ENCODE measurements around the gene CTNS. TPM values are rescaled to one million over a fixed set of nuclear protein-coding genes. Genes with fewer than 3 reads are reported as not detected.

CTNS gene
- total RNA-seq, 1 donor from 2014 or later: 17.2 TPM

DNA sequence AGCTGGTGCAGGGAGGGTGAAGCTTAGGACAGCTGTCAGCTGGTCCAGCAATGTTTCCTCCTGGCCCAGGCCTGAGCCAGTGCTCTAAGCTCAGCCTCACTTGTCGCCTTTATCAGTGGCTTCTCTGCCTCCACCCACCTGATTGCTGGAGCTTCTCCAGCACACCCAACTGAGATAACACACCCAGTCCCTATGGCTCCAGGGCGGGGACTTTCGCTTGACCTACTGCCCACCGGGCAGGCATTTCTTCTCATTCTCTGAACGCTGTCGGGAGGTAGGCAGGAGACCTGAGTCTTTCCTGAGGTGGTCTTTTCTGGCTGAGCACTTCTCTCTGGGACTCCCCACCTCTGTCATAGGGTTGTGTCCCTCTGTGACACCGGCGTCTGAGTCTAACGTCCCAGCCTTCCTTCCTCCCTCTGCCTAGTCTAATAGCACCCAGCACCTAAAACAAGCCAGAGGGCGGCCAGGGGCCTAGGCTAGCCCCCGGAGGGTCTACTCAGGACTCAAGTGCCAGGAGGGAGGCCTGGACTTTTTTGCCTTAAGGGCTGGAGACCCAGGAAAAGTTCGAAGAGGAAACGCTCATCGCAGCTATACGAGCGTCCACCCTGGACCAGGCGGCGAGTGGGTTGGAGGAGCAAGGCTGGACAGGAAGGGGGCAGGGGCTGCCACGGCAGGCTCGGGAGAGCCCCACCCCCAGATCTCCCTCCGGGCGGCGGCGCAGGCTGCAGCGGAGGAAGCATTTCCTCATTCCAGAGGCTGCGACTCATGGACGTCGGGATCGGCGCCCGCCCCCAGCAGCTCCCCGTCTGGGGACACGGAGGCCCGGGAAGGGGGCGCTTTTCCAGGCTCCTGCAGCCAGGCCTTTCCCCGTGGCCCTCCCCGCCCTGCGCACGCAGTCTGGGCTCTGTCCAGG is 31.1 kb downstream of the CTNS start:
- Mint-ChIP-seq H3K27me3 (ENCODE audit: unreplicated experiment) (peaks cover 23% of the 10 kb centered on the region), H3K36me3 (ENCODE audit: unreplicated experiment) (no peaks in the 10 kb centered on the region), H3K4me3 (ENCODE audit: unreplicated experiment) (peak overlapping the region; percentile 89), H3K27ac (ENCODE audit: unreplicated experiment) (peak overlapping the region; percentile 93), H3K9me3 (ENCODE audit: unreplicated experiment) (peaks cover 28% of the 10 kb centered on the region), H3K4me1 (ENCODE audit: low read depth, unreplicated experiment) (peaks cover 29% of the 10 kb centered on the region)
- no peak for TF ChIP-seq CTCF (IDR thresholded peaks at IDR 0.05; ENCODE audit: partially characterized antibody, unreplicated experiment)
- DNase-seq: peak; percentile 79

DNA sequence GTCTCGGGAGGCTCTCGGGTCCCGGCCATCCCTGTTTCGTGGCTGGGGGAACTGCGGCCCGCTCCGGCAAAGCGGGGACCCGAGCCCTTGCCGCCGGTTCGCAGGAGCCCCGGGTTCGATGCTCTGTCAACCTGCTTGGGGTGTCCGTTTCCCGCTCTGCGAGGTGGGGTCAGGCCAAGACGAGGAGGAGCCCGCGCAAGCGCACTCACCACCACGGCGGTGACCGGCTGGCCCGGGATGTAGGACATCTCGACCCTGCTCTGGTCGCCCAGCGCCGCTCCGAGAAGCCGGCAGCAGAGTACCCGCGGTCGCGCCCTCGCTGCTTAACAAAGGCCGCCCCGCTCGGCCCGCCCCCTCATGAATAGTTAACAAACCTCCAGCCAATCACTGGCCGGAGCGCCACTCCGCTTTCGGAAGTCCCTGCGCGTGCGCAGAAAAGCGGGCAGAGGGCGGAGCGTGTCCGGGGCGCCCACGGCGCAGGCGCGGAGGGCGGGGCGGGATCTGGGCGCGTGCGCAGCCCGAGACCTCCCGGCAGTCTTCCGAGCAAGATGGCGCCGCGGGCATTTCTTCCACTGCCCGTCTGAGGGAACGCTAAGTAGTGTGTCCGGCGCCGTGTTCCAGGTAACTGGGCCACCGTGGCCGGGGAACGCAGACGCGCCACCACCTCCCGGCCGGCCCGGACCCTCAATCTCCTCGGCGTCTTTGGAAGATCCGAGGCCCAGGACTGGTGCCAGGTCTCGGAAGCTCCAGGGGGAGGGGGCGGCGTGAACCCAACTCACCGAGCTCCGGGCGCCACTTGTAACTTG is 31.9 kb downstream of the CTNS start, which contains the start of the genes EMC6 and TAX1BP3:
EMC6 (plus strand) TSS at position 534 of the 806 bp plus-strand sequence. CDS start 335 bp downstream, outside the sequence.
TAX1BP3 (minus strand) TSS at position 300 of the 806 bp plus-strand sequence; CDS start at position 248, 52 bp downstream.
- peaks cover 23% of the 10 kb centered on the region for H3K9me3 Mint-ChIP-seq (ENCODE audit: unreplicated experiment)
- peak; percentile 99 for DNase-seq
- H3K27ac Mint-ChIP-seq (ENCODE audit: unreplicated experiment): peak within 1 kb of the TSS; percentile 93
- H3K4me3 Mint-ChIP-seq (ENCODE audit: unreplicated experiment): peak within 1 kb of the TSS; percentile 96
- TF ChIP-seq CTCF (IDR thresholded peaks at IDR 0.05; ENCODE audit: partially characterized antibody, unreplicated experiment): no peak
- peaks cover 18% of the 10 kb centered on the region for H3K27me3 Mint-ChIP-seq (ENCODE audit: unreplicated experiment)
- no peaks in the 10 kb centered on the region for H3K36me3 Mint-ChIP-seq (ENCODE audit: unreplicated experiment)
- H3K4me1 Mint-ChIP-seq (ENCODE audit: low read depth, unreplicated experiment): peaks cover 25% of the 10 kb centered on the region

GRCh38 chr17:3669085-3669347 is 32.5 kb downstream of the CTNS start:
- Mint-ChIP-seq H3K36me3 (ENCODE audit: unreplicated experiment) (no peaks in the 10 kb centered on the region), H3K27me3 (ENCODE audit: unreplicated experiment) (peaks cover 18% of the 10 kb centered on the region), H3K9me3 (ENCODE audit: unreplicated experiment) (peaks cover 20% of the 10 kb centered on the region), H3K27ac (ENCODE audit: unreplicated experiment) (peak overlapping the region; percentile 91), H3K4me1 (ENCODE audit: low read depth, unreplicated experiment) (peaks cover 23% of the 10 kb centered on the region), H3K4me3 (ENCODE audit: unreplicated experiment) (peak overlapping the region; percentile 96)
- no peak for TF ChIP-seq CTCF (IDR thresholded peaks at IDR 0.05; ENCODE audit: partially characterized antibody, unreplicated experiment)
- DNase-seq: no peak

GRCh38 chr17:3669548-3669947 is 33.0 kb downstream of the CTNS start:
- H3K4me3 Mint-ChIP-seq (ENCODE audit: unreplicated experiment): peak overlapping the region; percentile 96
- peaks cover 15% of the 10 kb centered on the region for H3K9me3 Mint-ChIP-seq (ENCODE audit: unreplicated experiment)
- no peaks in the 10 kb centered on the region for H3K36me3 Mint-ChIP-seq (ENCODE audit: unreplicated experiment)
- peaks cover 17% of the 10 kb centered on the region for H3K4me1 Mint-ChIP-seq (ENCODE audit: low read depth, unreplicated experiment)
- peaks cover 13% of the 10 kb centered on the region for H3K27me3 Mint-ChIP-seq (ENCODE audit: unreplicated experiment)
- no peak for TF ChIP-seq CTCF (IDR thresholded peaks at IDR 0.05; ENCODE audit: partially characterized antibody, unreplicated experiment)
- H3K27ac Mint-ChIP-seq (ENCODE audit: unreplicated experiment): peak overlapping the region; percentile 91
- no peak for DNase-seq
